GM23338 (cell line): ENCODE data around the gene WEE2.

Experiments
- CTCF ChIP-seq, 2 experiments: fragments of 200-600 bp in 1 of 2; sonication (generic) in 1 of 2; conservative IDR thresholded peaks; 2 replicates each; pipeline versions ENCODE4 v1.5.1 to v1.6.1; 2016 to 2017; ENCODE audit warnings: antibody characterized with exemption in 2 of 2, low read depth in 2 of 2, mild to moderate bottlenecking in 2 of 2, moderate library complexity in 1 of 2
- EZH2 ChIP-seq: fragments of 200-600 bp; sonication (generic); IDR thresholded peaks from one replicate; pipeline ENCODE4 v1.8.0; 2017; ENCODE audit warnings: antibody characterized with exemption, mild to moderate bottlenecking, low read depth; ENCODE audit not compliant: unreplicated experiment
- EZH2phosphoT487 ChIP-seq: fragments of 200-600 bp; sonication (generic); IDR thresholded peaks from one replicate; pipeline ENCODE4 v1.8.1; 2018; ENCODE audit warnings: antibody characterized with exemption; ENCODE audit not compliant: unreplicated experiment
- POLR2AphosphoS5 ChIP-seq: IDR thresholded peaks from 2 replicates; pipeline ENCODE4 v1.6.1; 2016; ENCODE audit warnings: antibody characterized with exemption, low read depth
- REST ChIP-seq: IDR thresholded peaks from one replicate; pipeline ENCODE4 v1.6.1; 2018; ENCODE audit warnings: antibody characterized with exemption; ENCODE audit not compliant: unreplicated experiment
- ZNF114 ChIP-seq: fragments of 250-450 bp; sonication (Bioruptor Pico); IDR thresholded peaks from 2 replicates; pipeline ENCODE4 v1.5.0; 2020; ENCODE audit warnings: mild to moderate bottlenecking, moderate library complexity

- no peak for TF ChIP-seq CTCF (conservative IDR thresholded peaks at IDR 0.05; ENCODE audit: low read depth in 2 of 2)
- TF ChIP-seq EZH2 = no peak
- TF ChIP-seq POLR2AphosphoS5 = no peak
- TF ChIP-seq REST = no peak
- TF ChIP-seq EZH2phosphoT487 = no peak
- TF ChIP-seq ZNF114 (CRISPR knock-in tag) = no peak
Observed at GRCh38 chr7:141763797-141764196, 55.6 kb downstream of the WEE2 start, which contains the start of gene TAS2R3.
